GM12864 (cell line): ENCODE data around the gene DNAH17.

Experiments used
- DNase-seq: peaks from one replicate; pipeline ENCODE4 v3.0.0-alpha.2; 2011; ENCODE audit warnings: low read depth
- H3K4me3 ChIP-seq: 2 replicates; pipeline ENCODE4 v1.5.1; 2011; ENCODE audit warnings: mild to moderate bottlenecking, low read depth, low read length, control low read depth
- TF ChIP-seq, protein P1 (sequence below): IDR thresholded peaks from 2 replicates; pipeline ENCODE4 v1.5.1; 2011; ENCODE audit warnings: low read depth, mild to moderate bottlenecking, moderate library complexity, low read length, control low read depth, inconsistent platforms; ENCODE audit errors: missing control alignments

Gene DNAH17

DNA sequence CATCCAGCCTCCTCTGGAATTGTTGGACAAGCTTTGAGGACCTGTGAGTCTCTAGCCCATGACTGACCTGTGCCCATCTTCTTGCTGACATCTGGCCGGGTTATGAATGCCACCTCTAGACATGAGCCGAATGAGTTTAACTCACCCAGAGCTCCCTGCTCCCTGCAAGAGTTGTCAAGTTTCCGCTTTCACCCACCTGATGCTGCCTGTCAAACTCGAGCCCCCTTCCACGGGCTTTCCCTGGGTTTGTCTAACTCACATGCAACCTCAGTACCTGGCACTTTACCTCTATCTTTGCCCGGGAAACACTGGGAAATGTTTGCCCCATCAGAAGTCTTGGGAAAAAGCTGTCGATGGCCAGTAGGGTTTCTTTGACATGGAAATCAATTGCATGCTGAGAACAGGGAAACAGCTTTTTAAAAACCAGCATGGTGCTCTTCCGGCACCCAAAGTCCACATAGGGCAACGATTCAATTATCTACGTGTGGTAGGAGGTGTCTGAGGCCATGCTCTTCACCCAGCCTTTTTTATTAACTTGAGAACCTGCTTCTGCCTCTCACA lies 33.8 kb upstream of the DNAH17 start:
- H3K4me3 ChIP-seq, result no peak overlapping the region
- no peak for DNase-seq
- TF ChIP-seq, protein P1, sequence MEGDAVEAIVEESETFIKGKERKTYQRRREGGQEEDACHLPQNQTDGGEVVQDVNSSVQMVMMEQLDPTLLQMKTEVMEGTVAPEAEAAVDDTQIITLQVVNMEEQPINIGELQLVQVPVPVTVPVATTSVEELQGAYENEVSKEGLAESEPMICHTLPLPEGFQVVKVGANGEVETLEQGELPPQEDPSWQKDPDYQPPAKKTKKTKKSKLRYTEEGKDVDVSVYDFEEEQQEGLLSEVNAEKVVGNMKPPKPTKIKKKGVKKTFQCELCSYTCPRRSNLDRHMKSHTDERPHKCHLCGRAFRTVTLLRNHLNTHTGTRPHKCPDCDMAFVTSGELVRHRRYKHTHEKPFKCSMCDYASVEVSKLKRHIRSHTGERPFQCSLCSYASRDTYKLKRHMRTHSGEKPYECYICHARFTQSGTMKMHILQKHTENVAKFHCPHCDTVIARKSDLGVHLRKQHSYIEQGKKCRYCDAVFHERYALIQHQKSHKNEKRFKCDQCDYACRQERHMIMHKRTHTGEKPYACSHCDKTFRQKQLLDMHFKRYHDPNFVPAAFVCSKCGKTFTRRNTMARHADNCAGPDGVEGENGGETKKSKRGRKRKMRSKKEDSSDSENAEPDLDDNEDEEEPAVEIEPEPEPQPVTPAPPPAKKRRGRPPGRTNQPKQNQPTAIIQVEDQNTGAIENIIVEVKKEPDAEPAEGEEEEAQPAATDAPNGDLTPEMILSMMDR, result no peak

DNA sequence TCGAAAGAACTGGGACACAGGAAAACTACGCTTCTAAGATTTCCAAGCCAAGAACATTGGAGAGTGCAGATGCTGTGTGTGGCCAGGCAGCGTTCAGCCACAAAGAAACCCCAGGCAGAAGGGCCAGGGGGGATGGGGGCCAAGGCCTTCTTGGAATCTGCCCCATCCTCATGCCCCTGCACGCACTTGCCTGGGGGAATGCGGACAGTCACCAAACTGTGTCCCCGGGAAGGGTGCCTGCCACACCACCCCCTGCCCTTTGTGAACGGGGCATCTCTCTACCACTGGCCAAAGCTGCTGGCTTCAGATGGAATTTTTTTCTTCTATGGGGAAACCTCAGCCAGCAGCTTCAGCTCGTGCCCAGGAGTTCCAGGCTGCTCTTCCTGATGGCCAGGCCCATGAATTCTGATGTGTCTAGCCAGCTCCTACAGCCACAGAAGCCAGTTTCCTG lies 32.0 kb upstream of the DNAH17 start:
- DNase-seq, result no peak
- TF ChIP-seq, protein P1, result no peak
- no peak overlapping the region for H3K4me3 ChIP-seq

DNA sequence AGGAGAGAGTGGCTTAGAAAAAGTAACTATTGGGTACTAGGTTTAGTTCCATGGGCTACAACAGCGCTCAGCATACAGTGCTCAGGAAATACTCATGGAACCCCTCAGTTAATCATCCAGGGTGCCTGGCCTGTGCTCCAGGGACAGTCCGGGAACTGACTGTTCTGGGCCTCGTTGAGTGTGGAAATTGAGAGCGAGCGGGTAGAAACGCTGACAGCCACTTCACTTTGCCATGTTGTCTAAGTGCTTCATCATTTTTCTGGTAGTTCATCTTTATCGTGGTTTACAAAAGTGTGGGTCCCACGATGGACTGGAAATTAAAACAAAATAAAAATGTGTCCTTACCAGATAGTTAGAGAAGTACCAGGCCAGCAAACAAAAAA lies 31.6 kb upstream of the DNAH17 start:
- no peak overlapping the region for H3K4me3 ChIP-seq
- no peak for DNase-seq
- TF ChIP-seq, protein P1, result no peak

DNA sequence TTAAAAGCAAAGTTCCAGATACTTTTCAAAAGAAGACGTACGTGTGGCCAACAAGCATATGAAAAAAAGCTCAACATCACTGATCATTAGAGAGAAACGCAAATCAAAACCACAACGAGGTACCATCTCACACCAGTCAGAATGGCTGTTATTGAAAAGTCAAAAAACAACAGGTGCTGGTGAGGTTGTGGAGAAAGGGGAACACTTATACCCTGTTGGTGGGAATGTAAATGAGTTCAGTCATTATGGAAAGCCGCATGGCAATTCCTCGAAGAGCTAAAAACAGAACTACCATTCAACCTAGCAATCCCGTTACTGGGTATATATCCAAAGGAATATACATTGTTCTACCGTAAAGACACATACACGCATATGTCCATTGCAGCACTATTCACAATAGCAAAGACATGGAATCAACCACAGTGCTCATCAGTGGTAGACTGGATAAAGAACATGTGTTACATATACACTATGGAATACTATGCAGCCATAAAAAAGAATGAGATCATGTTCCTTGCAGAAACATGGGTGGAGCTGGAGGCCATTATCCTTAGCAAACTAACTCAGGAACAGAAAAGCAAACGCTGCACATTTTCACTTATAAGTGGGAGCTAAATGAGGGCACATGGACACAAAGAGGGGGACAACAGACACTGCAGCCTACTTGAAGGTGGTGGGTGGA lies 31.1 kb upstream of the DNAH17 start:
- no peak overlapping the region for H3K4me3 ChIP-seq
- TF ChIP-seq, protein P1, result no peak
- no peak for DNase-seq

DNA sequence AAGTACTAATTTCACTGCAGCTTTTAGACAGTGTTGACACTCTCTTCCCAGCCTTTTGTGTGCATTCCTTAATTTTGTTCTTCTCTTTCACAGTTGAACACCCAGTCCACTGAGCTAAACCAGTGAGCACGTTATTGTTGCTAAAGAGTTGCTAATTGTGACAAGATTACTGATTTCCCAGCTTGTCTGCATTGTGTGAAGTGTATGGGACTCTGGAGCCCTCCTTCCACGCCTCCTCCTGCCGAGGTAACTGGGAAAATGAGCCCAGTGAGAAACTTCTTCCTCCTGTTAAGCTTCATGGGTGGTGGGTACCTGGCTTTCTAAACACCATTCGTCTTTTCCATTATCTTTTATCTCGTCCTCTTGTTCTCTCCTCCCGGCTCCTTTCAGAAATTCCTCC lies 29.8 kb upstream of the DNAH17 start:
- DNase-seq, result no peak
- TF ChIP-seq, protein P1, result no peak
- no peak overlapping the region for H3K4me3 ChIP-seq

DNA sequence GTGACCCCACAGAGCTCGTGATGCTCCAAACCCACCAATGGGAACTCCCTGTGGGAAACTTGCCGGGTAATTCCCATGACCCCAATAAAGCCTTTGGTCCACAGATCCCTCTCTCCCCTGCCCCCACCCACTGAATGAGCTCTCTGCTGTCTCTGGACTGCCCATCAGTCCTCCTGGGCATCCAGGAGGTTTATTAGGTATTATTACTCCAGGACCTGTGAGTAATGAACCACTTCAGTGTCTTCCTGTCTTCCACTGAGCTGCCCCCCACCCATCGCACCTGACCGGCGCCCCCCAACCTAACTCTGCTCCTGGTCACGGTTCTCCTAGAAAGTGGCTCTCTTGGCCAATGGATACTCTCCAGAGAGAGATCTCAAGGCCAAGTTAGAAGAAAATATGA lies 28.7 kb upstream of the DNAH17 start:
- DNase-seq, result no peak
- no peak overlapping the region for H3K4me3 ChIP-seq
- TF ChIP-seq, protein P1, result no peak

DNA sequence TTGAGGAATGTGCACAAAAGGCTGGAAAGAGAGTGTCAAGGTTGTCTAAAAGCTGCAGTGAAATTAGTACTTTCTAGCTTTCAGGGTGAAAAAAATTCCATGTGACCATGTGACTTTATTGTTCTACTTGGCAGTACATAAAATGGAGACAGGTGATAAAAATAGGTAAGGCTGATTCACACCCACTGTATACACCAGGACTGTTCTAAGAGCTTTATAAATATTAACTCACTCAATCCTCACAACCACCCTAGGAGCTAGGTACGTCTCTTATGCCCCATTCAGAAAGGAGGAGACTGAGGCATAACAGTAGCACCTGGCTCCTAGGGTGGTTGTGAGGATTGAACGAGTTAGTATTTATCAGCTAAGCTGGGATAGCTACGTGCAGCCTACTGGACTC lies 28.2 kb upstream of the DNAH17 start:
- TF ChIP-seq, protein P1, result no peak
- H3K4me3 ChIP-seq, result no peak overlapping the region
- no peak for DNase-seq
